K562 (cell line): Measurements from ENCODE around the gene PTBP3. TPM values are rescaled to one million over a fixed set of nuclear protein-coding genes. Genes with fewer than 3 reads are reported as not detected.

ENCODE experiments used
- BCLAF1 ChIP-seq, 2 experiments: fragments of 450-650 bp in 1 of 2; IDR thresholded peaks; 2 replicates each; pipeline ENCODE4 v1.6.1; 2011 to 2017; ENCODE audit warnings: low read depth in 2 of 2, antibody characterized with exemption in 1 of 2, borderline replicate concordance in 1 of 2, low read length in 1 of 2, mild to moderate bottlenecking in 1 of 2, mixed read lengths in 1 of 2; ENCODE audit not compliant: control insufficient read depth in 1 of 2
- BCOR ChIP-seq: fragments of 450-650 bp; IDR thresholded peaks from 2 replicates; pipeline ENCODE4 v1.6.1; 2016
- CEBPB ChIP-seq: fragments of 450-650 bp; IDR thresholded peaks from 2 replicates; pipeline ENCODE4 v1.6.1; 2016; ENCODE audit warnings: missing genetic modification characterization, missing compliant biosample characterization
- ELF2 ChIP-seq: fragments of 250-450 bp; sonication (Bioruptor Pico); IDR thresholded peaks from 2 replicates; pipeline ENCODE4 v1.5.0; 2021; ENCODE audit warnings: mild to moderate bottlenecking
- FOXJ2 ChIP-seq: fragments of 200-800 bp; sonication (Bioruptor generic); IDR thresholded peaks from 2 replicates; pipeline ENCODE4 v1.6.1; 2016; ENCODE audit warnings: missing genetic modification characterization, missing compliant biosample characterization
- ILK ChIP-seq: fragments of 450-650 bp; IDR thresholded peaks from 2 replicates; pipeline ENCODE4 v1.6.1; 2016; ENCODE audit warnings: missing genetic modification characterization, low read depth, mild to moderate bottlenecking, missing compliant biosample characterization, moderate library complexity, borderline replicate concordance
- JUND ChIP-seq, 2 experiments: IDR thresholded peaks; 2 replicates in 1 of 2; 3 replicates in 1 of 2; pipeline ENCODE4 v1.6.1; 2011; ENCODE audit warnings: borderline replicate concordance in 2 of 2, low read depth in 2 of 2, low read length in 2 of 2, improper control_type of control experiment in 1 of 2, missing biosample characterization in 1 of 2, missing genetic modification characterization in 1 of 2, missing genetic modification reagents in 1 of 2
- NFIX ChIP-seq: fragments of 250-450 bp; sonication (Bioruptor Pico); IDR thresholded peaks from 2 replicates; pipeline ENCODE4 v1.4.0; 2020; ENCODE audit warnings: low read depth, mild to moderate bottlenecking, moderate library complexity
- SMAD4 ChIP-seq: fragments of 250-450 bp; sonication (Bioruptor Pico); conservative IDR thresholded peaks from 2 replicates; pipeline ENCODE4 v1.8.0; 2021; ENCODE audit warnings: inconsistent platforms, mild to moderate bottlenecking, moderate library complexity
- ZFX ChIP-seq: sonication (generic); formaldehyde crosslinking; IDR thresholded peaks from 2 replicates; pipeline ENCODE4 v1.8.0; 2022; ENCODE audit warnings: mild to moderate bottlenecking, missing genetic modification reagents, moderate library complexity
- ZNF232 ChIP-seq: sonication (generic); formaldehyde crosslinking; IDR thresholded peaks from 2 replicates; pipeline ENCODE4 v1.8.0; 2022; ENCODE audit warnings: mild to moderate bottlenecking, missing genetic modification reagents
- polyA plus RNA-seq, 8 experiments: library from polyadenylated mRNA; depleted of rRNA in 4 of 8; stranded (reverse) in 5 of 8; unstranded in 3 of 8; fragments of >200 nt; fragmentation: Nextera tagmentation in 2 of 8; fragmentation: Illumina TruSeq in 1 of 8; extraction: Ambion mirVana in 2 of 8; extraction: Trizol in 1 of 8; gene quantifications; 2 replicates each; pipeline versions ENCODE4 v1.2.1 to v1.2.3, GENCODE V29; 2011 to 2014; ENCODE audit warnings: inconsistent platforms in 1 of 8, missing spikeins in 1 of 8
- total RNA-seq, 7 experiments: library from RNA; depleted of rRNA in 6 of 7; stranded (reverse); fragments of >200 nt in 6 of 7; fragmentation: Illumina TruSeq in 2 of 7; extraction: Trizol in 2 of 7; gene quantifications; 2 replicates each; pipeline versions ENCODE4 v1.2.1 to v1.2.3, GENCODE V29; 2011 to 2021; ENCODE audit warnings: low replicate concordance in 1 of 7
- TF ChIP-seq, protein P1 (sequence below), 2 experiments: fragments of 450-650 bp; formaldehyde crosslinking in 1 of 2; IDR thresholded peaks; 2 replicates each; pipeline versions ENCODE4 v1.4.0 to v1.6.1; 2014 to 2020; ENCODE audit warnings: mild to moderate bottlenecking in 2 of 2, borderline replicate concordance in 1 of 2, low read depth in 1 of 2
- TF ChIP-seq, protein P2 (sequence below): fragments of 450-650 bp; IDR thresholded peaks from 2 replicates; pipeline ENCODE4 v1.6.1; 2014; ENCODE audit warnings: low read depth, mild to moderate bottlenecking, moderate library complexity, borderline replicate concordance

Gene PTBP3
- total and polyA plus RNA-seq, 9 of the 15 experiments (the other 6 are each of a cell fraction or from before 2014, with no cell fraction given) = 22.4 to 132 (median 68.0) TPM

DNA sequence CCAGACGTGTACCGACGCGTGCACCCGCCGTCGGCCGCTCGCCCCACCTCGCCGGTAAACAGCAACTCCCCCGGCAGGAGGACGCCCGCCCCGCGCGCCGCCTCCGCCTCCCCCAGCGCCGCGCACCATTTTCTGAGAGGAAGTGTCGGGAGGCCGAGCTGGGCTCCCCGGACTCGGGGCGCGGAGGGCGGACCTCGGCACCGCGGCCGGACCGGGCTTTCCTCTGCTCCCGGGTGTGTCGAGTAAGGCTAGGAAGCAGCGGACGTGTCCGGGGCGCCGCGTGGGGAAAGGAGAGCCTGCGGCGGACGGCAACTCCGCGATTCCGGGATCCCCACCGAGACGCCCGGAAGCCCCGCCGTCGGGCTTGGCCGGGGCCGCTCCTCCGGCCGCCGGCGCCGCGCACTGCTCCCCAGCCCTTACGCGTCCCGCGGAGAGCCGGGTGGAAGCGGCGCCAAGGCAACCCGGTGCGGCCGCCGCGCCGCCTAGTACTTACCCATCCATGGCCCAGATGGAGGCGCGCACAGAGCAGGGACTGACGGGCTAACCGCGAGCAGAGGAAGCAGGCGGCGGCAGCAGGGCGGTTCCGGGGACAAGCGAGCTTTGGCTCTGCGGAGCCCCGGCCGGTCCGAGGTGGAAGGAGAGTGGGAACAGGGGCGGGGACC, at the start of gene PTBP3 (continued):
- TF ChIP-seq, protein P1, sequence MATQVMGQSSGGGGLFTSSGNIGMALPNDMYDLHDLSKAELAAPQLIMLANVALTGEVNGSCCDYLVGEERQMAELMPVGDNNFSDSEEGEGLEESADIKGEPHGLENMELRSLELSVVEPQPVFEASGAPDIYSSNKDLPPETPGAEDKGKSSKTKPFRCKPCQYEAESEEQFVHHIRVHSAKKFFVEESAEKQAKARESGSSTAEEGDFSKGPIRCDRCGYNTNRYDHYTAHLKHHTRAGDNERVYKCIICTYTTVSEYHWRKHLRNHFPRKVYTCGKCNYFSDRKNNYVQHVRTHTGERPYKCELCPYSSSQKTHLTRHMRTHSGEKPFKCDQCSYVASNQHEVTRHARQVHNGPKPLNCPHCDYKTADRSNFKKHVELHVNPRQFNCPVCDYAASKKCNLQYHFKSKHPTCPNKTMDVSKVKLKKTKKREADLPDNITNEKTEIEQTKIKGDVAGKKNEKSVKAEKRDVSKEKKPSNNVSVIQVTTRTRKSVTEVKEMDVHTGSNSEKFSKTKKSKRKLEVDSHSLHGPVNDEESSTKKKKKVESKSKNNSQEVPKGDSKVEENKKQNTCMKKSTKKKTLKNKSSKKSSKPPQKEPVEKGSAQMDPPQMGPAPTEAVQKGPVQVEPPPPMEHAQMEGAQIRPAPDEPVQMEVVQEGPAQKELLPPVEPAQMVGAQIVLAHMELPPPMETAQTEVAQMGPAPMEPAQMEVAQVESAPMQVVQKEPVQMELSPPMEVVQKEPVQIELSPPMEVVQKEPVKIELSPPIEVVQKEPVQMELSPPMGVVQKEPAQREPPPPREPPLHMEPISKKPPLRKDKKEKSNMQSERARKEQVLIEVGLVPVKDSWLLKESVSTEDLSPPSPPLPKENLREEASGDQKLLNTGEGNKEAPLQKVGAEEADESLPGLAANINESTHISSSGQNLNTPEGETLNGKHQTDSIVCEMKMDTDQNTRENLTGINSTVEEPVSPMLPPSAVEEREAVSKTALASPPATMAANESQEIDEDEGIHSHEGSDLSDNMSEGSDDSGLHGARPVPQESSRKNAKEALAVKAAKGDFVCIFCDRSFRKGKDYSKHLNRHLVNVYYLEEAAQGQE (IDR thresholded peaks at IDR 0.05; ENCODE audit: borderline replicate concordance) = peak; percentile 19; the same call in 1 of the 2 replicates
- TF ChIP-seq, protein P1 (CRISPR knock-in tag; IDR thresholded peaks at IDR 0.05; ENCODE audit: low read depth) = peak; percentile 83; the same call in 1 of the 2 replicates
- TF ChIP-seq BCLAF1 (IDR thresholded peaks at IDR 0.05; ENCODE audit: borderline replicate concordance in 1 of 2, control insufficient read depth in 1 of 2, low read depth in 2 of 2, low read length in 1 of 2) (no peak; a peak in 1 of 4 replicates), SMAD4 (CRISPR knock-in tag) (peak; percentile 94), CEBPB (no peak), JUND (IDR thresholded peaks at IDR 0.05; ENCODE audit: borderline replicate concordance, low read depth, low read length) (peak; percentile 41; the same call in 1 of the 2 replicates), JUND (tag; IDR thresholded peaks at IDR 0.05; ENCODE audit: borderline replicate concordance, low read depth, low read length) (no peak; the same call in 2 of the 3 replicates), NFIX (CRISPR knock-in tag) (no peak), FOXJ2 (tag) (peak; percentile 62; the same call in 1 of the 2 replicates), ZNF232 (CRISPR knock-in tag) (no peak), ELF2 (peak; percentile 59; the same call in 1 of the 2 replicates), BCOR (no peak), ILK (tag) (no peak), ZFX (CRISPR knock-in tag) (peak; percentile 81)
- TF ChIP-seq, protein P2, sequence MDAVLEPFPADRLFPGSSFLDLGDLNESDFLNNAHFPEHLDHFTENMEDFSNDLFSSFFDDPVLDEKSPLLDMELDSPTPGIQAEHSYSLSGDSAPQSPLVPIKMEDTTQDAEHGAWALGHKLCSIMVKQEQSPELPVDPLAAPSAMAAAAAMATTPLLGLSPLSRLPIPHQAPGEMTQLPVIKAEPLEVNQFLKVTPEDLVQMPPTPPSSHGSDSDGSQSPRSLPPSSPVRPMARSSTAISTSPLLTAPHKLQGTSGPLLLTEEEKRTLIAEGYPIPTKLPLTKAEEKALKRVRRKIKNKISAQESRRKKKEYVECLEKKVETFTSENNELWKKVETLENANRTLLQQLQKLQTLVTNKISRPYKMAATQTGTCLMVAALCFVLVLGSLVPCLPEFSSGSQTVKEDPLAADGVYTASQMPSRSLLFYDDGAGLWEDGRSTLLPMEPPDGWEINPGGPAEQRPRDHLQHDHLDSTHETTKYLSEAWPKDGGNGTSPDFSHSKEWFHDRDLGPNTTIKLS = peak; percentile 52; the same call in 1 of the 2 replicates
